ENCODE data around the gene GTSE1.

GTSE1 gene

DNA sequence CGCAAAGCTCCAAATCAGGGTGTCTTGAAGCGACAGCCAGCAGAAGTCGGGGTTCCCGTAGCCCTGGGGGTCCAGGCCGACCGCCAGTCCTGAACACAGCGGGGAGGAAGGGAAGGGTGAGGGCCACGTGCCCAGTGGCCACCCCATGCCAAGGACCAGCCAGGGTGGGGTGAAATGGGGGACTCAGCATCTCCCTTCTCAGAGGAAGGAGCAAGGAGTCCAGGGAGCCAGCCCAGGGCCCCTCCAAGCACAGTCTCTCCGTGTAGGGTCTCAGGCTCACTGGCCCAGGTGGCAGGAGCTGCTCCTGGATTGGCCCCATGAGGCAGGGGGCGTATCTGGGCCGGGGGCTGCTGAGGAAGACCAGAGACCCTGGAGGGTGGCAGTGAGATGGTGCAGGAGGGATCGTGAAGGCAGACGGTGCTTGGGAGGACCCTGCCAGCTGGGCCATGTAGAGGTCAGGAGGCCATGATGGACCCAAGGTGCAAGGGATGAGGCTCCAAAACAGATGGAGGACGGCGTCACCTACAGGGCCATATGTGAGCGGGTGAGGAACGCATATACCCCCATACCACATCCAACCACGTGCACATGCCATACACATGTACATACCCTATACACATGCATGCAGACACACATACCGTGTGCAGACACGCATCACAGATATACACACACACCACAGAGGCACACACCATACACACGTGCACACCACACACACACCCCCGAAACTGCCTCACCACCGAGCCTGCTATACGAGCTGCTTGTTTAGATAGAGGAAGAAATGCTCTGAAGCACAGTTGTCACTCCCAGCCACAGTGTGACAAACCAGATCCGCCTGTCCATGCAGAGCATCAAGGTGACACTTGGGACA lies 73.3 kb downstream of the GTSE1 start:
- no peaks in the 10 kb centered on the region for H3K27me3 ChIP-seq (ENCODE audit: control insufficient read depth, insufficient read depth, low read length)
- no peaks in the 10 kb centered on the region for H3K4me1 ChIP-seq (ENCODE audit: control insufficient read depth, insufficient read depth, low read length)
- H3K27ac ChIP-seq (ENCODE audit: low read depth, low read length), result no peak overlapping the region

DNA sequence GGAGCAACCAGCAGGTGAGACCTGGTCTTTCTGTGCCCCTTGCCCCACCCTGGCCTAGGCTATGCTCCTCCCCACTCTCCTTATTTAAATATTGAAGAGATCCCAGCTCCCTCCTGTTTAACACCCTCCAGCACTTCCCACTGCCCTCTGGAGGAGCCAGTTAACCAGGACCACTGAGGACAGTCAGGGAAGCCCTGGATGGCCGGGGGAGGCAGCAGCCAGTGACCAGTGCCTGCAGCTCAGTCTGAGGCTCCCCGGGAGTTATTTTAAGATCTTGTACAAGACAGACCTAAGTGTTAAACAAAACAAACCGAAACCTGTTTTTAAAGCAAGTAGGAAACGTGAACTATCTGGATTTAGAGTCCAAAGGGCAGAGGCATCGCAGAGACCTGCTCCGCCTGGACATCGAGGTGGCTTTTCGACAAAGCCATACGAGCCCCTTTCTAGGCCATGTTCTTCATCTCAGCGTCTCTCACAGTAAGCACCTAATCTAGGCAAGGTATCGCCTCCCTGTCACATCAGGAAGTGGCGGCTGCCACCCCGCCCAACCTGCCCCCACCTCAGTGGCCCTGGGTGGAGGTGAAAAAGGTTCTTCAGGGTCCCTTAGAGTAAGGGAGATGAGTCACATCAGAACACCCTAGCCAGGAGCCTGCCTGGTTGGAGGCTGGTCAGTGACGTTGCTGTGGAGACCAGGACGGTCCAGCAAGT lies 74.1 kb downstream of the GTSE1 start:
- H3K27ac ChIP-seq (ENCODE audit: low read depth, low read length), result no peak overlapping the region
- no peaks in the 10 kb centered on the region for H3K4me1 ChIP-seq (ENCODE audit: control insufficient read depth, insufficient read depth, low read length)
- H3K9me3 ChIP-seq (ENCODE audit: control insufficient read depth, insufficient read depth, low read length), result no peaks in the 10 kb centered on the region
- no peak overlapping the region for H3K4me3 ChIP-seq (ENCODE audit: low read depth, low read length)
- H3K9ac ChIP-seq (ENCODE audit: low read depth, low read length), result no peak overlapping the region
- peaks cover 4% of the 10 kb centered on the region; the same call in 1 of the 2 replicates for H3K36me3 ChIP-seq (ENCODE audit: control insufficient read depth, insufficient read depth, low read length)
- H3K27me3 ChIP-seq (ENCODE audit: control insufficient read depth, insufficient read depth, low read length), result no peaks in the 10 kb centered on the region

More for the DNA sequence above, 73.3 kb downstream of the GTSE1 start:
- Histone ChIP-seq H3K36me3 (ENCODE audit: control insufficient read depth, insufficient read depth, low read length) (peaks cover 9% of the 10 kb centered on the region; the same call in 1 of the 2 replicates), H3K4me3 (ENCODE audit: low read depth, low read length) (no peak overlapping the region), H3K9ac (ENCODE audit: low read depth, low read length) (no peak overlapping the region), H3K9me3 (ENCODE audit: control insufficient read depth, insufficient read depth, low read length) (no peaks in the 10 kb centered on the region)

DNA sequence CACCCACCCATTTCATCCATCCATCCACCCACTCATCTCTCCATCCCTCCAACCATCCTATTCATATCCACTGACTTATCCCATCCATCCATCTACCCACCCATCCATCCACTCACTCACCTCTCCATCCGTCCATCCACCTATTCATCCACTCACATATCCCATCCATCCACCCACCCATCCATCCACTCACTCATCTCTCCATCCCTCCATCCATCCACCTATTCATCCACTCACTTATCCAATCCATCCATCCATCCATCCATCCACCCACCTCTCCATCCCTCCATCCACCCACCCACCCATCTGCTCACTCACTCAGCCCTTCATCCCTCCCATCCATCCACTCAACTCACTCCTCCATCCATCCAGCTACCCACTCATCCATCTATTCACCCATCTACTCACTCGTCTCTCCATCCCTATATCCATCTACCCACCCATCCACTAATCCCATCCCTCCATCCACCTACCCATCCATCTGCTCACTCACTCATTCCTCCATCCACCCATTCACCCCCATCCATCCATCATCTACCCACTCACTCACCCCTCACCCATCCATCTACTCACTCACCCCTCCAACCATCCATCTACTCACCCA lies 75.1 kb downstream of the GTSE1 start:
- Histone ChIP-seq H3K9ac (ENCODE audit: low read depth, low read length) (no peak overlapping the region), H3K9me3 (ENCODE audit: control insufficient read depth, insufficient read depth, low read length) (no peaks in the 10 kb centered on the region), H3K4me3 (ENCODE audit: low read depth, low read length) (no peak overlapping the region), H3K27me3 (ENCODE audit: control insufficient read depth, insufficient read depth, low read length) (no peaks in the 10 kb centered on the region), H3K27ac (ENCODE audit: low read depth, low read length) (no peak overlapping the region), H3K36me3 (ENCODE audit: control insufficient read depth, insufficient read depth, low read length) (peaks cover 4% of the 10 kb centered on the region; the same call in 1 of the 2 replicates), H3K4me1 (ENCODE audit: control insufficient read depth, insufficient read depth, low read length) (peaks cover under 1% of the 10 kb centered on the region; the same call in 1 of the 2 replicates)

DNA sequence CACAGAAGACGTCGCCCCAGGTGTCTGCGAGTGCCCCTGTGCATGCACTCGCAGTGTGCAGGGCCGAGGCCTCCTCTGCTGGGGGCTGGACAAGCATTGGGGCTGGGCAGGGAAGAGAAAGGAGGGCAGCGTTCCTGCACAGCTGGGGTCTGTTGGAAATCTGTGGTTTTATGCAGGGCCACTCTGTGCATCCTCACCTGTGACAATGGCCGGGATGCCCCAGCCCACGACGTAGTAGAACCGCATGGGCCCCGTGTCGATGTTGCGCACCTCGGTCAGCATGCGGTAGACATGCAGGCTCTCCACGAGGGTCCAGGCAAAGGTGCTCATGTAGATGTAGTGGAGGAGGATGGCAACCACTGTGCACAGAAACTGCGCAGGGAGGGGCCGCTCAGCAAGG lies 76.0 kb downstream of the GTSE1 start:
- Histone ChIP-seq H3K27me3 (ENCODE audit: control insufficient read depth, insufficient read depth, low read length) (no peaks in the 10 kb centered on the region), H3K4me3 (ENCODE audit: low read depth, low read length) (no peak overlapping the region), H3K9ac (ENCODE audit: low read depth, low read length) (no peak overlapping the region), H3K27ac (ENCODE audit: low read depth, low read length) (no peak overlapping the region), H3K36me3 (ENCODE audit: control insufficient read depth, insufficient read depth, low read length) (peaks cover 4% of the 10 kb centered on the region; the same call in 1 of the 2 replicates), H3K4me1 (ENCODE audit: control insufficient read depth, insufficient read depth, low read length) (peaks cover 10% of the 10 kb centered on the region), H3K9me3 (ENCODE audit: control insufficient read depth, insufficient read depth, low read length) (no peaks in the 10 kb centered on the region)

DNA sequence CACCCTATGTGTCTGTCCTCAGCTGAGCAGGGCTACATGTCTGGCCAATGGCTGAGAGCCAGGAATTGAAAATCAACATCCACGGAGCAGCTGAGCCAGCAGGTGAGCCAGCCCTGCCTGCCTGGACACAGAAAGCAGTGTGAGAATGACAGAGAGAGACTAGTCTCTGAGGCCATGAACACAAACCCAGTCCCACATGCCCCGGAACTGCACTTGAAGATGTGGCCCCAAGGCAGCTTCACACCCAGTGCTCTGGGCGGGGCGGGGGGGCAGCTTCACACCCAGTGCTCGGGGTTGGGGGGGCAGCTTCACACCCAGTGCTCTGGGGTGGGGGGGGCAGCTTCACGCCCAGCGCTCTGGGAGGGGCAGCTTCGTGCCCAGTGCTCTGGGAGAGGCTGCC lies 76.5 kb downstream of the GTSE1 start:
- H3K9me3 ChIP-seq (ENCODE audit: control insufficient read depth, insufficient read depth, low read length), result no peaks in the 10 kb centered on the region
- no peak overlapping the region for H3K4me3 ChIP-seq (ENCODE audit: low read depth, low read length)
- no peak overlapping the region for H3K9ac ChIP-seq (ENCODE audit: low read depth, low read length)
- peaks cover 15% of the 10 kb centered on the region for H3K4me1 ChIP-seq (ENCODE audit: control insufficient read depth, insufficient read depth, low read length)
- no peak overlapping the region for H3K27ac ChIP-seq (ENCODE audit: low read depth, low read length)
- peaks cover 4% of the 10 kb centered on the region; the same call in 1 of the 2 replicates for H3K36me3 ChIP-seq (ENCODE audit: control insufficient read depth, insufficient read depth, low read length)
- no peaks in the 10 kb centered on the region for H3K27me3 ChIP-seq (ENCODE audit: control insufficient read depth, insufficient read depth, low read length)

DNA sequence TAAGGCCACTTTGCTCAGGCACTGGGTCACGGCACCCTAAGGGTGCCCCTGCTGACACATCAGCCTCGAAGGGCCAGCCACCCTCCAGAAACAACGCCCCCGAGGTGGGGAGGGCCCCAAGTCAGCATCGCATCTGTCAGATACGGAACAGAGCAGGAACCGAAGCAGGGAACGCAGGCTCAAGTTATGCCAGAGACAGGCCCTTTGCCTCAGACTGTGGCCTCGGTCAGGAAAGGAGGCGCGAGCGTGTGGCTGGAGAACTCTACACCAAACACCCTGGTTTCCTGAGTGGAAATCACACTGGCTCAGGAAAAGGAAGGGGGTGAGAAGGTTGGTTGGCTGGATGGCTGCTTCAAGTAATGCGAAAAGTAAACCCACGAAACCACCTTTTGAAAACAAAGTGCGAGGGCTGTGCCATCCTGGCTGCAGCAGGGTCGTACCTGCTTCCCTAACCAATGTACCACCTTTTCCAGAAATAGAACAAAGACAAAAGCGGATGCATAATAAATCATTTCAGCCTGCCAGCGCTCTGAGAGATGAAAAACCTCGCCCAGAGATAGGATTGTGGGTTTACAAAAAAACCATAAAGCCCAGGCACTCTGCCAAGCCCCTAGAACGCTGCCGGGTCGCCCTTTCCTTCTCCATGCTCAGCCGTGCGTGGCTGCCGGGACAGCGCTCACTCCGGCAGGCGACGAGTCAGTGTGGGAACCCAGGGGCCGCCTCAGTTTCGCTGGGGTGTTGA lies 77.4 kb downstream of the GTSE1 start:
- peaks cover 24% of the 10 kb centered on the region for H3K4me1 ChIP-seq (ENCODE audit: control insufficient read depth, insufficient read depth, low read length)
- peaks cover 4% of the 10 kb centered on the region; the same call in 1 of the 2 replicates for H3K36me3 ChIP-seq (ENCODE audit: control insufficient read depth, insufficient read depth, low read length)
- no peak overlapping the region for H3K27ac ChIP-seq (ENCODE audit: low read depth, low read length)
- H3K9ac ChIP-seq (ENCODE audit: low read depth, low read length), result no peak overlapping the region
- no peaks in the 10 kb centered on the region for H3K27me3 ChIP-seq (ENCODE audit: control insufficient read depth, insufficient read depth, low read length)
- H3K9me3 ChIP-seq (ENCODE audit: control insufficient read depth, insufficient read depth, low read length), result no peaks in the 10 kb centered on the region
- no peak overlapping the region for H3K4me3 ChIP-seq (ENCODE audit: low read depth, low read length)

DNA sequence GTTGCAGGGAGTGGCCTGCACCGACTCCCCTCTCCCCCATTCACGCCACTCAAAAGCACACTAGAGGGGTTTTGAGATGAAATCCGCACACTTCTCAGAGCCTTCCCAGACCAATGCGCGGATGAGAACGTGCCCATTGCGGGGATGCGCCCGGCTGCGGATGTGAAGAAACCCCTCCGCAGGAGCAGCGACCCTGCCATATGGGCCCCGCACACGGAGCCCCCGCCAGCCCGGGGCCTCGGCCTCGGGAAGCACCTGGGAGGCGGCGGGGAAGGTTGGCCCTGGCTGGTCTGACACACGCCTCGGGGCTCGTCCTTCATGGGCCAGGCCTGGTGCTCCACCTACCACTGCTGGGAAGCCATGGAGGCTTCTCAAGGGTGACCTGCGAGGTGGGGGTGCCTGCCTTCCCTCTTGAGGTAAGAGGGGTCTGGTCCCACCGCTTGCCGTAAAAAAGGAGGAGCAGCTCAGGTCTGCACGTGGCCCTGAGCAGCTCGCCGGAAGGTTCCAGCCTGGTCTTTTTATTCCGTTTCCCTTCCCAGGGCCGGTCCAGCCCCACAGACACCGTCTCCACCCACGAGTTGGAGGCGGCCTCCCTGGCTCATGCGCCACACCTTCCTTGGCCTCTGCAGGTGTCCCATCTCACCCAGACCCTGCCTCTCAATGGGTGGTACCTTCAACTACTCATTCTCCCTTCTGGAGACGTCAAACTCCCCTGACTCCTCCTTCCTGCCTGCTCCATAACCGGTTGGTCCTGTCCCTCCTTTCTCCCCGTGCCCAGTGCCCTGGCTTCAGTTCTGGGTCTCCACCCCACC lies 78.2 kb downstream of the GTSE1 start:
- H3K4me3 ChIP-seq (ENCODE audit: low read depth, low read length), result no peak overlapping the region
- H3K9ac ChIP-seq (ENCODE audit: low read depth, low read length), result no peak overlapping the region
- H3K4me1 ChIP-seq (ENCODE audit: control insufficient read depth, insufficient read depth, low read length), result peaks cover 30% of the 10 kb centered on the region
- H3K27me3 ChIP-seq (ENCODE audit: control insufficient read depth, insufficient read depth, low read length), result no peaks in the 10 kb centered on the region
- no peak overlapping the region for H3K27ac ChIP-seq (ENCODE audit: low read depth, low read length)
- H3K36me3 ChIP-seq (ENCODE audit: control insufficient read depth, insufficient read depth, low read length), result peaks cover 4% of the 10 kb centered on the region; the same call in 1 of the 2 replicates
- H3K9me3 ChIP-seq (ENCODE audit: control insufficient read depth, insufficient read depth, low read length), result no peaks in the 10 kb centered on the region

DNA sequence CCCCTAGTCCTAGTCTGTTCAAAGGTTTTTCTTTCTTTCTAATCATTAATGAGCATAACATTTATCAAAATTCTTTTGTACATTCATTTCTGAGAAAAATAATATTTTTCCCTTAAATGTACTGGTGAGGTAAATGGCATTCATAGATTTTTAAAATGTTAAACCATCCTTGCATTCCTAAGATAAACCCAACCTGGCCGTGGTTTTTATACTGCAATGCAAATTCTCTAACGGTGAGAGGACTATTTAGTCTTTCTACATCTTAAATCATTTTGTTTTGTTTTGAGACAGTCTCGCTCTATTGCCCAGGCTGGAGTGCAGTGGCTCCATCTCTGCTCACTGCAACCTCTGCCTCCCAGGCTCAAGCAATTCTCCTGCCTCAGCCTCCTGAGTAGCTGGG lies 79.4 kb downstream of the GTSE1 start:
- Histone ChIP-seq H3K27ac (ENCODE audit: low read depth, low read length) (no peak overlapping the region), H3K36me3 (ENCODE audit: control insufficient read depth, insufficient read depth, low read length) (peaks cover 4% of the 10 kb centered on the region; the same call in 1 of the 2 replicates), H3K9me3 (ENCODE audit: control insufficient read depth, insufficient read depth, low read length) (no peaks in the 10 kb centered on the region), H3K9ac (ENCODE audit: low read depth, low read length) (no peak overlapping the region), H3K4me1 (ENCODE audit: control insufficient read depth, insufficient read depth, low read length) (peaks cover 30% of the 10 kb centered on the region), H3K4me3 (ENCODE audit: low read depth, low read length) (no peak overlapping the region), H3K27me3 (ENCODE audit: control insufficient read depth, insufficient read depth, low read length) (no peaks in the 10 kb centered on the region)

DNA sequence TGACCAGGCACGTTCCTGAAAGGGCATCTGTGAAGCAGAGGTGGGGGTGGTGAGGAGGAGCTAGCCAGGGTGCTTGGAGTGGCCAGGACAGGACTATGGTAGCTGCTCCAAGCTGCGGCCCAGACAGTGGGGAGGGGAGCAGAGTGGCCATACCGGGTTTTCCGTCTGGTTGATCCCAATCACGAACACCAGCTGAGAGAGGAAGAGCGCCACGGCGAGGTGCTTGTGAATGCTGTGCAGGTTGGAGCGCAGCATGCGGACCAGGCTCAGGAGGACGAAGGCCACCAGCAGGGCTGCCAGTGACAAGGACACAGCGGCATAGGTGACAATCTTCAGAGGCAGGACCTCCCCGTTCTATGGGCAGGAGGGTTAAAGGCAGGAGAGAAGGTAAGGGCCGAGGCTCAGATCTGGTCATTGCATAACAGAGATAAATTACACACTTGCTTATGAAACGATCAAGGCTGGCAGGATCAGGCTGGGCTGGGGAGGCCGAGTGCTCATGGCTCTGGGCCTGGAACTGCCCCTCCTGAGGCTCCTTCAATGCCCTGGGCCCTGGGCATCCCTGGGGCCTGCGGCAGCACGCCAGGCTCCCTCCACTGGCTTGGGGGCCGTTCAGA lies 80.3 kb downstream of the GTSE1 start:
- no peaks in the 10 kb centered on the region for H3K27me3 ChIP-seq (ENCODE audit: control insufficient read depth, insufficient read depth, low read length)
- H3K9ac ChIP-seq (ENCODE audit: low read depth, low read length), result no peak overlapping the region
- peak overlapping the region; percentile 88 for H3K27ac ChIP-seq (ENCODE audit: low read depth, low read length)
- no peak overlapping the region for H3K4me3 ChIP-seq (ENCODE audit: low read depth, low read length)
- peaks cover 4% of the 10 kb centered on the region; the same call in 1 of the 2 replicates for H3K36me3 ChIP-seq (ENCODE audit: control insufficient read depth, insufficient read depth, low read length)
- no peaks in the 10 kb centered on the region for H3K9me3 ChIP-seq (ENCODE audit: control insufficient read depth, insufficient read depth, low read length)
- peaks cover 30% of the 10 kb centered on the region for H3K4me1 ChIP-seq (ENCODE audit: control insufficient read depth, insufficient read depth, low read length)
